NCI-H774 (cell line): ENCODE data around the gene RAMACL.
"Not testable (repeated sequence)": the region's sequence is repeated elsewhere in the genome, so short reads cannot be mapped to it uniquely, and the experiment has no call there.

Experiments used
- DNase-seq: peaks from one replicate; lab custom pipeline; 2025; lab: John Stamatoyannopoulos, UW

Gene RAMACL

GRCh38 chr6:166586424-166587156, at the start of gene RAMACL:
TSS of gene RAMACL (minus strand) at chr6:166586678. CDS start at chr6:166586477, 201 bp downstream.
- peak; percentile 13 for DNase-seq

GRCh38 chr6:166635013-166635970, 48.8 kb upstream of the RAMACL start:
- no peak for DNase-seq

- not testable (repeated sequence) for DNase-seq
Measured at GRCh38 chr6:166634581-166634980, 48.1 kb upstream of the RAMACL start.

- DNase-seq: peak; percentile 57
Measured at GRCh38 chr6:166633732-166634535, 47.5 kb upstream of the RAMACL start.

GRCh38 chr6:166632731-166633130, 46.3 kb upstream of the RAMACL start:
- DNase-seq: no peak

GRCh38 chr6:166630462-166630861, 44.0 kb upstream of the RAMACL start:
- DNase-seq: no peak

- DNase-seq: no peak
Measured at GRCh38 chr6:166629628-166630027, 43.1 kb upstream of the RAMACL start.

- peak; percentile 76 for DNase-seq
Measured at GRCh38 chr6:166627875-166628801, 41.7 kb upstream of the RAMACL start.

GRCh38 chr6:166627033-166627874, 40.8 kb upstream of the RAMACL start, which contains the start of gene RPS6KA2:
TSS of gene RPS6KA2 (minus strand) at chr6:166627251. CDS start at chr6:166627019, 232 bp downstream.
- DNase-seq: peak; percentile 100

GRCh38 chr6:166626177-166627032, 39.9 kb upstream of the RAMACL start:
- DNase-seq: peak; percentile 84

- DNase-seq: no peak
Measured at GRCh38 chr6:166625356-166625755, 38.9 kb upstream of the RAMACL start.

GRCh38 chr6:166624275-166624674, 37.8 kb upstream of the RAMACL start:
- no peak for DNase-seq

GRCh38 chr6:166623318-166623717, 36.8 kb upstream of the RAMACL start:
- DNase-seq: no peak

GRCh38 chr6:166621114-166621540, 34.6 kb upstream of the RAMACL start:
- no peak for DNase-seq

- no peak for DNase-seq
Measured at GRCh38 chr6:166620478-166621113, 34.1 kb upstream of the RAMACL start.

- no peak for DNase-seq
Measured at GRCh38 chr6:166619912-166620311, 33.4 kb upstream of the RAMACL start.

GRCh38 chr6:166618866-166619761, 32.6 kb upstream of the RAMACL start:
- no peak for DNase-seq
